Central memory CD4-positive, alpha-beta T cell (primary cell): ENCODE results near the gene PYGM.

Experiments
- DNase-seq: peaks from one replicate; pipeline ENCODE4 v3.0.0; 2022

The PYGM gene

GRCh38 chr11:64753380-64754123, 6.2 kb downstream of the PYGM start:
- DNase-seq = no peak

- no peak for DNase-seq
These were observed 6.8 kb downstream of the PYGM start for GRCh38 chr11:64753019-64753379.

DNA sequence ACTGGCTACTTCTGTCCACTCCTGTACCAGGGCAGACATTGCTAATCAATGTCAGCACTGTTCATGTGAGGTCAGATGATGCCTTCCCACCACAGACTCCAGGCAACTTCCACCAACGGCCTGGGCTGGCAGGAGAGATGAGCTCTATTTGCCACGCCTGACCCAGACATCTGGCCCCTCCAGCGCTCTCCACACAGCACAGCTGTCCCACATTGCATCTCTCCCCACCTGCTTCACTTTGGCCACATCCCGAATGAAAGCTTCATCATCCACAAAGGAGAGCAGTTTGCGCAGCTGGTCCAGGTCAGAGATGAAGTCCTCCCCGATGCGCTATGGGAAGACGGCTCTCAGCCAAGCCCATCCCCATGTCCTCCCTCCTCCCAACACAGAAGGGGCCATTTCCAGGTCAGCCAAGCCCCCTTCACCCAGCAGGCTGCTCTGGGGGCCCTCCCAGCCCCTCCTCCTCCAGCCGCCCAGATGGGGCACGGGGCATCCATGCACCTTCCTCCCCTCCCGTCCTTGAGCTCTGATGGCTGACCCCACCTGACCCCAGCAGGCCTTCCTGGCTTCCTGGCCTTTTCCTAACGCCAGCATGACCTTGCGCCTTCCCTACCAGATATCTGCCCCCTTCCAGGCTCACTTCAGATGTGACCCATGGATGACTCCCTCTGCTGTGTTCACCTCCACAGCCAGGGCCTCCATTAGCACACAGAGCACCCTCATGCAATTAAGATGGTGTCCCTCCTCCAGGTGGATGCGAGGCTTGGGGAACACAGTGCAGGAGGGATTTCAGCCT, 7.4 kb downstream of the PYGM start:
- no peak for DNase-seq

DNA sequence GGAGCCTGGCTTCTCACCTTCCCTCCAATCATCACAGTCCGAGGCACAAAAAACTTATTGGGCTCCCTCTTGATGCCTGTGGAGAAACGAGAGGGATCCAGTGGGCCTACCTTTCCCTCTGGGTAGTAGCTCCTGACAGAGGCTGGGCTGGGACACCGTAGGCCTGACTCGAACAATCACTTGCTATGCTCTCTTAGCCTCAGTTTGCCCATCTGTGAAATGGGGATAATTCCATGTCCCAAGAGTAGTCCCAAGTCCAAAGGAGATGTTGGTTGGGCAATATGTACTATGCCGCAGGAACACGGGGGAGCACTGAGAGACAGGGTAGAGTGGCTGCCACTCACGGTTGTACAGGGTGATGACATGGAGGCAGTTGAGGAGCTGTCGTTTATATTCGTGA, 8.2 kb downstream of the PYGM start:
- no peak for DNase-seq

- no peak for DNase-seq
These were observed 8.6 kb downstream of the PYGM start for GRCh38 chr11:64751136-64751535.

GRCh38 chr11:64750361-64751054, 9.3 kb downstream of the PYGM start:
- DNase-seq = no peak

DNA sequence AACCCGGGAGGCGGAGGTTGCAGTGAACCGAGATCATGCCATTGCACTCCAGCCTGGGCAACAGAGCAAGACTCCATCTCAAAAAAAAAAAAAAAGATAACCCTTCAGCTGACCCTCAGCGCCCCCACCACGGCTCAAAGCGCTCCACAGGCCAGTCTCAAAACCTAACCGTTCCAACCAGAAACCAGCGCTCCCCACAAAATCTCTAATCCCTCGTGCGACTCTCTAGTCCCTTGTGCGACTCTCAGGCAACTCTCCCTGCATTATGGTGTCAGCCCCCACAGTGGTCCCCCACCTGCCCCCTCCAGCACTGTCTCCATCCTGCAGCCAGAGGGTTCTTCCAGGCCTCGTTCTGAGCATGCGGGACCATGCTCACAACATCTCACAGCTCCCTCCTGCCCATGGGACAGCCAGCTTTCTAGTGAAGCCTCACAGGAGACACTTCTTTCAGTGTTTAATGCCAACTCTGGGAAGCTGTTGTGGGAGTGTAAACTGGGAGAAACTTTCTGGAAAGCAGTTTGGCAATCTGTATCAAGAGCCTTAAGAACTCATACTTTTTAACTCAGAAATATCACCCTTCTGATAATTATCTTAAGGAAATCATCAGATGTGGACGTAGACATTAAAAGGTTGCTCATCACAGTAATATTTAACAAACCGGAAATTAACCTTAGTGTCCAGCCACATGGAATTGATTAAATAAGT, 11.7 kb downstream of the PYGM start:
- no peak for DNase-seq

DNA sequence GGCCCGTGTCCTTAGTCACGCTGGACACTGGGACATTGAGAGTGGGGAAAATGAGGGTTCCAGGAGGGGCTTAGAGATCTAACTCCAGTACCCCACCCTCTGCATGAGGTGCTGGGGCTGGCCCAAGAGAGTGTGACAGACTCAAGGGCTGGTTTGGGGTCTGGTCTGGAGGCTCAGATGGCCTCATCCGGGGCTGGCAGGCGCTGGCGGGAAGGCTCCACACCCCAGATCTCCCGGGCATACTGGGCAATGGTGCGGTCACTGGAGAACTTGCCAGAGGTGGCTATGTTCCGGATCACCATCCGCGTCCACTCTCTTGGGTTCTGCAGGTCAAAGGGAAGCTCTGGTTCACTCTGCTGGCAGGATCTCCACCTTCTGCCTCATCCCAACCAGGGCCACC, 13.3 kb downstream of the PYGM start:
- DNase-seq = no peak

GRCh38 chr11:64745521-64746328, 14.0 kb downstream of the PYGM start:
- DNase-seq = peak; percentile 84

GRCh38 chr11:64745189-64745520, 14.6 kb downstream of the PYGM start:
- peak; percentile 95 for DNase-seq

DNA sequence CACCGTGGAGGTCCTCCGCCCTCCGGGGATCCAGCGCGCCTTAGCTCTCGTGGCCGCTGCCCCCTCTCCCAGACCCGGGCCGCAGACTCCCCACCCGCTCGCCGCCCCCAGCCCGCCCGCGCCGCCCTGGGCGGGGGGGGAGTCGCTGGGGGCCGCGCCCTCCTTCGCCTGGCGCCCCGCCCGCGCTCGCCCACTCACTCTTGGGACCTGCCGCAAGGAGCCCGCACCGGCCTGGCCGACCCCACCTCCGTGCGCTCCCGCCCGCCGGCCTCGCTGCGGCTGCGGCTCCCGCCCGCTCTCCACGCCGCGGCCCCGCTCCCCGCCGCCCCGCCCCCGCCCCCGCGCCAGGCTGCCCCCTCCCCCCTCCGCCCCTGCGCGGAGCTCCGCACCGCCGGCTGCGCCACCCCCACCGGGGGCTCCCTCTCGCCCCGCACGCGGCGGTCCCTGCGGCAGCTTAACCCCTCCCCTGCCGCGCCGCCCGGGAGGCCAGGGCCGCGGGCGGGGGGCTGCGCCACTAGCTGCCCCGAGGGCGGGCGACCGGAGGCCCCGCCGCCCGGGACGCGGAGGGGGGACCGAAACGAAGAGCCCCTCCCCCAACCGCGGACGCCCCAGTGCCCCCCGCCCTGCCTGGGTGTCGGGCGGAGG, 15.1 kb downstream of the PYGM start:
- DNase-seq = no peak

GRCh38 chr11:64743591-64744543, 15.9 kb downstream of the PYGM start, which contains the start of gene RASGRP2:
Gene RASGRP2 (minus strand): TSS chr11:64744142. CDS start chr11:64742866, 1,276 bp downstream.
- DNase-seq = peak; percentile 88

GRCh38 chr11:64742889-64743590, 16.7 kb downstream of the PYGM start:
- DNase-seq = peak; percentile 70

GRCh38 chr11:64742087-64742888, 17.5 kb downstream of the PYGM start:
- DNase-seq = no peak

- no peak for DNase-seq
These were observed 18.2 kb downstream of the PYGM start for GRCh38 chr11:64741375-64742086.

GRCh38 chr11:64739871-64740270, 19.9 kb downstream of the PYGM start:
- no peak for DNase-seq

GRCh38 chr11:64736654-64737053, 23.1 kb downstream of the PYGM start:
- DNase-seq = no peak

GRCh38 chr11:64735725-64736259, 24.0 kb downstream of the PYGM start:
- DNase-seq = no peak
